Activated CD4-positive, CD25-positive, alpha-beta regulatory T cell treated with anti-CD3 and anti-CD28 coated beads, Interleukin-2, amount 50 U/mL, for 72 hours (primary cell): ENCODE results near the gene PTEN.

Source experiments
- DNase-seq: peaks from one replicate; pipeline ENCODE4 v3.0.0; 2021

PTEN gene

GRCh38 chr10:87925570-87925969, 62.1 kb downstream of the PTEN start:
- no peak for DNase-seq

- no peak for DNase-seq
These were observed 63.7 kb downstream of the PTEN start for GRCh38 chr10:87927091-87927490.

- no peak for DNase-seq
These were observed 65.6 kb downstream of the PTEN start for GRCh38 chr10:87928996-87929395.

GRCh38 chr10:87930141-87930540, 66.7 kb downstream of the PTEN start:
- DNase-seq, result no peak

GRCh38 chr10:87930934-87931835, 67.8 kb downstream of the PTEN start:
- DNase-seq, result no peak

- no peak for DNase-seq
These were observed 68.4 kb downstream of the PTEN start for GRCh38 chr10:87931836-87932230.

- no peak for DNase-seq
These were observed 72.1 kb downstream of the PTEN start for GRCh38 chr10:87935290-87936141.

GRCh38 chr10:87940210-87940609, 76.8 kb downstream of the PTEN start:
- no peak for DNase-seq

- no peak for DNase-seq
These were observed 79.6 kb downstream of the PTEN start for GRCh38 chr10:87942884-87943527.

GRCh38 chr10:87945984-87946383, 82.6 kb downstream of the PTEN start:
- no peak for DNase-seq

- no peak for DNase-seq
These were observed 89.2 kb downstream of the PTEN start for GRCh38 chr10:87952612-87953011.

GRCh38 chr10:87956055-87956454, 92.6 kb downstream of the PTEN start:
- no peak for DNase-seq

GRCh38 chr10:87957702-87958101, 94.3 kb downstream of the PTEN start:
- DNase-seq, result no peak

GRCh38 chr10:87960230-87960629, 96.8 kb downstream of the PTEN start:
- no peak for DNase-seq

GRCh38 chr10:87961314-87961713, 97.9 kb downstream of the PTEN start:
- no peak for DNase-seq

- DNase-seq, result no peak
These were observed 103.0 kb downstream of the PTEN start for GRCh38 chr10:87966459-87966858.

GRCh38 chr10:87973635-87974034, 110.2 kb downstream of the PTEN start:
- DNase-seq, result no peak

GRCh38 chr10:87974130-87974529, 110.7 kb downstream of the PTEN start:
- DNase-seq, result no peak

GRCh38 chr10:87974769-87975168, 111.3 kb downstream of the PTEN start:
- DNase-seq, result no peak

- DNase-seq, result no peak
These were observed 112.8 kb downstream of the PTEN start for GRCh38 chr10:87976101-87976743.

- DNase-seq, result no peak
These were observed 114.7 kb downstream of the PTEN start for GRCh38 chr10:87978166-87978565.

- DNase-seq, result no peak
These were observed 116.4 kb downstream of the PTEN start for GRCh38 chr10:87979847-87980246.

GRCh38 chr10:87983716-87984115, 120.3 kb downstream of the PTEN start:
- DNase-seq, result no peak
